ENCODE measurements around the gene BATF2.
"Not testable (repeated sequence)": the region's sequence is repeated elsewhere in the genome, so short reads cannot be mapped to it uniquely, and the experiment has no call there.

Gene BATF2

DNA sequence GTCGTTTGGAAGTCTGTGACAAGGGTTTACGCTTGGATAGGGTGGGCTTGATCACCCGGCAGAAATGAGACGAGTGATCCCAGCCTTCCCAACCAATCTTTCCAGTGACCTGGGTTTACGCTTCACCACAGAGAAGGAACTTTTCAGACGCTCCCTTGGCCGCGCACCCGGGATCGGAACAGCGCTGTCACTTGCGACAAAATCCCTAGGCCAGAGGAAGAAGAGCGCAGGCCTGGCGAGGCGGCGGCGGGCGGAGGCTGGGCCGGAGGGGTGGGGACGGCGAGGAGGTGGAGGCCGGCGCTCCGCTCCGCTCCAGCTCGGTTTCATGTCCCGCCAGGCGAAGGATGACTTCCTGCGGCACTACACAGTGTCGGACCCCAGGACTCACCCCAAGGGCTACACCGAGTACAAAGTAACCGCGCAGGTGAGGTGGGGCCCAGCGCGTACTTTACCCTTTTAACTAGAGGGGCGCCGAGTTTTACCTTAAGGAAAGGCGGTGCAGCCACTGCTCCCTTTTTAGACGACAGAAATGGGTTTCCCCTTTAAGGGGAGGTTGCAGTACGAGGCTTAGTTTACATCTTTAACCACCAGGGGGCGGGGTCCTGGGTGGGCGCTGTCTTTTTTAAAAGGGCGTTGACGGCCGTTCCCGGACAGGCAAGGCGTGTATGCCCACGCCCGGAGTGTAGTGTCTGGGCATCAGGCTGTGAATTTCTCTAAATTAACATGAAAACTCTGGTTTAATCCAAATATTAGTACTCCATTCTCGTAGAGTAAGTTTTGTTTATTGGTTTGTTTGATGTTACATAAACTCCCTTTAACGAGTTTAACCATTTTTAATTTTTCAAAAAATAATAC is 30.7 kb upstream of the BATF2 start, which contains the start of gene SNX15:
Gene SNX15 (plus strand): TSS at position 227 of the 855 bp plus-strand sequence. CDS start 99 bp downstream, at position 326.
- TF ChIP-seq, protein P1, sequence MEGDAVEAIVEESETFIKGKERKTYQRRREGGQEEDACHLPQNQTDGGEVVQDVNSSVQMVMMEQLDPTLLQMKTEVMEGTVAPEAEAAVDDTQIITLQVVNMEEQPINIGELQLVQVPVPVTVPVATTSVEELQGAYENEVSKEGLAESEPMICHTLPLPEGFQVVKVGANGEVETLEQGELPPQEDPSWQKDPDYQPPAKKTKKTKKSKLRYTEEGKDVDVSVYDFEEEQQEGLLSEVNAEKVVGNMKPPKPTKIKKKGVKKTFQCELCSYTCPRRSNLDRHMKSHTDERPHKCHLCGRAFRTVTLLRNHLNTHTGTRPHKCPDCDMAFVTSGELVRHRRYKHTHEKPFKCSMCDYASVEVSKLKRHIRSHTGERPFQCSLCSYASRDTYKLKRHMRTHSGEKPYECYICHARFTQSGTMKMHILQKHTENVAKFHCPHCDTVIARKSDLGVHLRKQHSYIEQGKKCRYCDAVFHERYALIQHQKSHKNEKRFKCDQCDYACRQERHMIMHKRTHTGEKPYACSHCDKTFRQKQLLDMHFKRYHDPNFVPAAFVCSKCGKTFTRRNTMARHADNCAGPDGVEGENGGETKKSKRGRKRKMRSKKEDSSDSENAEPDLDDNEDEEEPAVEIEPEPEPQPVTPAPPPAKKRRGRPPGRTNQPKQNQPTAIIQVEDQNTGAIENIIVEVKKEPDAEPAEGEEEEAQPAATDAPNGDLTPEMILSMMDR (IDR thresholded peaks at IDR 0.05; ENCODE audit: low read depth, low read length, missing control alignments), result peak; percentile 75
- Histone ChIP-seq H3K27ac (peak within 1 kb of the TSS; percentile 58), H3K27me3 (replicated peaks) (no peaks in the 10 kb centered on the region), H3K36me3 (replicated peaks) (peaks cover 2% of the 10 kb centered on the region), H3K4me3 (ENCODE audit: low read depth, low read length) (peak within 1 kb of the TSS; percentile 71)
- in situ Hi-C loops (cut with HindIII; ENCODE audit: low pct_ligation_motif_present, low sequenced_read_pairs), result no loop called here
- peak; percentile 94 for DNase-seq

DNA sequence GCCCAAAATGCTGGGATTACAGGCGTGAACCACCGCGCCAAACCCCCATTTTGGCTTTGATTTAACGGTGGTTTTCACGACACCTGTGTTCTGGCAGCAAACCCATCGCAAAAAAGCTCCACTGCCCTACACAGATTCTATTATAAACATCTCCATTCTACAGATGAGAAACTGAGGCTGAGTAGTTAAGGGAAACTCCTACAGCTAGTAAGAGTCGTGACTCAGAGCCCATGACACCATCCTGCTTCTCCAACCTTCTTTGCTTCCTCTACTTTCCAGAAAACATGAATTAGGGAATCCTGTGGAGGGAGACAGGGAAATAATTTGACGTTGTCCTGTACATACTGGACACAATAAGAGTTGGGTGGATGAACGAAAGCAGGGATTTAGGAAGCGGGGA is 30.0 kb upstream of the BATF2 start:
- in situ Hi-C loops (cut with HindIII; ENCODE audit: low pct_ligation_motif_present, low sequenced_read_pairs), result no loop called here
- Histone ChIP-seq H3K4me3 (ENCODE audit: low read depth, low read length) (peak overlapping the region; percentile 71), H3K27ac (no peak overlapping the region), H3K27me3 (replicated peaks) (no peaks in the 10 kb centered on the region), H3K36me3 (replicated peaks) (no peaks in the 10 kb centered on the region)
- TF ChIP-seq, protein P1 (IDR thresholded peaks at IDR 0.05; ENCODE audit: low read depth, low read length, missing control alignments), result no peak
- no peak for DNase-seq

DNA sequence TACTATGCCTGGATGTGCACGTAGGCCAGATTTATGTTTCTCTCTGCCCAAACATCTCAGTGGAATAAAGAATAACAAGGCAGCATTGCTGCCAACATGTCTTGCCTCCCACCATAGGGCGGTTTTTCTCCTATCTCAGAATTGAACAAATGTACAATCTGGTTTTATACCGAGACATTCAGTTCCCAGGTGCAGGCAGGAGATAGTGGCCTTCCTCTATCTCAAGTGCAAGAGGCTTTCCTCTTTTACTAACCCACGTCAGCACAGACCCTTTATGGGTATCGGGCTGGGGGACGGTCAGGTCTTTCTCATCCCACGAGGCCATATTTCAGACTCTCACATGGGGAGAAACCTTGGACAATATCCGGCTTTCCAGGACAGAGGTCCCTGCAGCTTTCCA is 26.7 kb upstream of the BATF2 start:
- DNase-seq; in situ Hi-C loops (cut with HindIII; ENCODE audit: low pct_ligation_motif_present, low sequenced_read_pairs); H3K27ac ChIP-seq; H3K27me3 ChIP-seq (replicated peaks); H3K36me3 ChIP-seq (replicated peaks); H3K4me3 ChIP-seq (ENCODE audit: low read depth, low read length): not testable (repeated sequence)

DNA sequence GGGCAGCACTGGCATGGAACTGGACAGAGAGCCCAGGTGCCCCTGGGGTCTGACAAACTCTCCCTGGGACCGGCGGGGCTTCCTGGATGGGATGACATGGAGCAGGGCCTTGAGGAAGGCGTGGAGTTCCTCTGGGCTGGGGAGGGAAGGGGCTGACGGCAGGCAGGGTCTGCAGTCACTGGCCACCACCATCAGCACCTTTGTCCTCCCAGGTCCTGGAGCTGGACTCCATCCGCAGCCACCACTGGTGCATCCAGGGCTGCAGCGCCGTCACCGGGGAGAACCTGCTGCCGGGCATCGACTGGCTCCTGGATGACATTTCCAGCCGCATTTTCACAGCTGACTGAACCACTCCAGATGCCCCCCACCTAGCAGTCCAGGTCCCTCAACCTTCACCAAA is 24.7 kb upstream of the BATF2 start:
- Histone ChIP-seq H3K27me3 (replicated peaks) (no peaks in the 10 kb centered on the region), H3K4me3 (ENCODE audit: low read depth, low read length) (no peak overlapping the region), H3K27ac (no peak overlapping the region), H3K36me3 (replicated peaks) (no peaks in the 10 kb centered on the region)
- TF ChIP-seq, protein P1 (IDR thresholded peaks at IDR 0.05; ENCODE audit: low read depth, low read length, missing control alignments), result no peak
- DNase-seq, result no peak
- in situ Hi-C loops (cut with HindIII; ENCODE audit: low pct_ligation_motif_present, low sequenced_read_pairs), result no loop called here

DNA sequence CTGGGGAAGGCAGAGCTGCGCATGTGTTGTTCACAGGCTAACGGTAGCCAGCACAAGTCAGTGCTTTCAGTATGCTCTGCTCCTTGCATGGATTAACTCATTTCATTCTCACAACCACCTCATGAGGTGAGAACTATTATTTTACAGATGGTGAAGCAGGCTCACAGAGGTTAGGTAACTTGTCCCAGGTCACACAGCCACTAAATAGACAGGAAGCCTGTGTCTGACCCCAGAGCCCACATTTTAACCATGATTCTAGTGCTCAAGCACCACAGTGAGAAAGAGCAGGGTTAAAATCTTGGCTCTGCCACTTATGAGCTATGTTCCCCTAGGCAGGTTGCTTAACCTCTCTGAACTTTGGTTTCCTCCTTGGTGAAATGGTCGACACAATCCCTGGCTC is 24.2 kb upstream of the BATF2 start:
- in situ Hi-C loops (cut with HindIII; ENCODE audit: low pct_ligation_motif_present, low sequenced_read_pairs), result no loop called here
- no peaks in the 10 kb centered on the region for H3K27me3 ChIP-seq (replicated peaks)
- TF ChIP-seq, protein P1 (IDR thresholded peaks at IDR 0.05; ENCODE audit: low read depth, low read length, missing control alignments), result no peak
- no peak for DNase-seq
- H3K4me3 ChIP-seq (ENCODE audit: low read depth, low read length), result no peak overlapping the region
- no peak overlapping the region for H3K27ac ChIP-seq
- H3K36me3 ChIP-seq (replicated peaks), result no peaks in the 10 kb centered on the region

DNA sequence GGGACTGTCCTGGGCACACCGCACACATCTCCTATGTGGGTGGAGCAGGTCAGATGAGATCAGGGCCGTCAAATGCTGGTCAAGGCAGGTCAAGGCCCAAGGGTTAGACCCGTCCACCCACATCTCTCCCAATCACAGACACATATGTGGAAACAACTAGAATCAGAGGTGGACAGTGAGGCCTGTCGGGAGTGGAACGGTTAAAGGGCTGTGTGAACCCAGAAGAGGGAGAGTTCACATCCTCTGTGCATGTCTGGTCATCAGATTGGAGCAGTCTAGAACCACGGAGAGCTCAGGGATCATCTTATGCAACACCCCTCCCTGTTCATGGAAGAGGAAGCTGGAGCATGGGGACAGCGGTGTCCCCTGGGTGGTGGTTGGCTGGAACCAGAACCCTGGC is 23.1 kb upstream of the BATF2 start:
- H3K27ac ChIP-seq, result no peak overlapping the region
- H3K36me3 ChIP-seq (replicated peaks), result no peaks in the 10 kb centered on the region
- H3K4me3 ChIP-seq (ENCODE audit: low read depth, low read length), result no peak overlapping the region
- no peaks in the 10 kb centered on the region for H3K27me3 ChIP-seq (replicated peaks)
- no peak for DNase-seq
- in situ Hi-C loops (cut with HindIII; ENCODE audit: low pct_ligation_motif_present, low sequenced_read_pairs), result no loop called here
- TF ChIP-seq, protein P1 (IDR thresholded peaks at IDR 0.05; ENCODE audit: low read depth, low read length, missing control alignments), result no peak
